Urinary bladder (tissue), 4 donors: ENCODE data around the gene IFT122. TPM values are rescaled to one million over a fixed set of nuclear protein-coding genes. Genes with fewer than 3 reads are reported as not detected.

ENCODE experiments used
- DNase-seq: peaks from one replicate; pipeline ENCODE4 v3.0.0-alpha.2; 2015; ENCODE audit errors: extremely low spot score
- H3K27ac ChIP-seq: one replicate; pipeline ENCODE4 v1.5.1; 2013; ENCODE audit warnings: low read depth, mild to moderate bottlenecking, moderate library complexity
- H3K36me3 ChIP-seq: one replicate; pipeline ENCODE4 v1.6.1; 2013; ENCODE audit warnings: mild to moderate bottlenecking, moderate library complexity; ENCODE audit not compliant: insufficient read depth
- H3K4me1 ChIP-seq: one replicate; pipeline ENCODE4 v1.6.1; 2013; ENCODE audit warnings: mild to moderate bottlenecking, moderate library complexity; ENCODE audit not compliant: insufficient read depth
- H3K4me3 ChIP-seq: one replicate; pipeline ENCODE4 v1.5.1; 2013; ENCODE audit warnings: low read depth, low read length
- WGBS: extraction: QIAGEN DNeasy Blood & Tissue Kit; methylation state at CpG from one replicate; pipeline ENCODE4 v1.1.7; 2013; 5-methylcytosine and 5-hydroxymethylcytosine counted together
- polyA plus RNA-seq: library from polyadenylated mRNA; stranded (reverse); fragments of 200-250 nt; gene quantifications from one replicate; pipeline ENCODE4 v1.2.3, GENCODE V29; 2013
- total RNA-seq: library from RNA; depleted of rRNA; stranded (reverse); fragments of >200 nt; gene quantifications from one replicate; pipeline ENCODE4 v1.2.3, GENCODE V29; 2014
- donor health status: healthy with polysubstance abuse.
- donor health status: healthy.

IFT122 gene
- total and polyA plus RNA-seq, 2 donors = 14.1 to 45.9 TPM

GRCh38 chr3:129549805-129550204, 109.8 kb downstream of the IFT122 start:
- Histone ChIP-seq H3K36me3 (no peaks in the 10 kb centered on the region), H3K27ac (no peak overlapping the region), H3K4me1 (no peaks in the 10 kb centered on the region), H3K4me3 (no peak overlapping the region)
- 79% methylated on average over 3 of the region's 3 CpGs for WGBS
- no peak for DNase-seq

- Histone ChIP-seq H3K4me1 (no peaks in the 10 kb centered on the region), H3K4me3 (no peak overlapping the region), H3K27ac (no peak overlapping the region), H3K36me3 (peaks cover 2% of the 10 kb centered on the region)
- DNase-seq = no peak
- 76% methylated on average over 10 of the region's 10 CpGs for WGBS
Observed at GRCh38 chr3:129552287-129553050, 112.4 kb downstream of the IFT122 start.

- DNase-seq = no peak
- Histone ChIP-seq H3K4me3 (no peak overlapping the region), H3K36me3 (peaks cover 2% of the 10 kb centered on the region), H3K4me1 (no peaks in the 10 kb centered on the region), H3K27ac (no peak overlapping the region)
- WGBS = 78% methylated on average over 6 of the region's 6 CpGs
Observed at GRCh38 chr3:129553171-129553570, 113.1 kb downstream of the IFT122 start.

GRCh38 chr3:129553719-129554118, 113.7 kb downstream of the IFT122 start:
- WGBS = 66% methylated on average over 15 of the region's 15 CpGs
- Histone ChIP-seq H3K36me3 (peaks cover 2% of the 10 kb centered on the region), H3K4me3 (no peak overlapping the region), H3K27ac (no peak overlapping the region), H3K4me1 (no peaks in the 10 kb centered on the region)
- DNase-seq = no peak

- peaks cover 2% of the 10 kb centered on the region for H3K36me3 ChIP-seq
- no peak for DNase-seq
- no peak overlapping the region for H3K4me3 ChIP-seq
- H3K27ac ChIP-seq = no peak overlapping the region
- WGBS = 60% methylated on average over 13 of the region's 13 CpGs
- H3K4me1 ChIP-seq = no peaks in the 10 kb centered on the region
Observed at GRCh38 chr3:129554356-129555152, 114.5 kb downstream of the IFT122 start.

GRCh38 chr3:129555153-129555550, 115.1 kb downstream of the IFT122 start:
- 67% methylated on average over 15 of the region's 15 CpGs for WGBS
- no peaks in the 10 kb centered on the region for H3K4me1 ChIP-seq
- DNase-seq = no peak
- H3K27ac ChIP-seq = no peak overlapping the region
- no peak overlapping the region for H3K4me3 ChIP-seq
- H3K36me3 ChIP-seq = peaks cover 2% of the 10 kb centered on the region

- no peak overlapping the region for H3K27ac ChIP-seq
- H3K4me1 ChIP-seq = no peaks in the 10 kb centered on the region
- 79% methylated on average over 18 of the region's 18 CpGs for WGBS
- no peak overlapping the region for H3K4me3 ChIP-seq
- no peak for DNase-seq
- H3K36me3 ChIP-seq = peaks cover 2% of the 10 kb centered on the region
Observed at GRCh38 chr3:129555616-129556357, 115.8 kb downstream of the IFT122 start.

GRCh38 chr3:129556358-129556695, 116.3 kb downstream of the IFT122 start:
- Histone ChIP-seq H3K36me3 (peaks cover 2% of the 10 kb centered on the region), H3K4me3 (no peak overlapping the region), H3K4me1 (no peaks in the 10 kb centered on the region), H3K27ac (no peak overlapping the region)
- 95% methylated on average over 15 of the region's 15 CpGs for WGBS
- no peak for DNase-seq

- 80% methylated on average over 31 of the region's 31 CpGs for WGBS
- Histone ChIP-seq H3K4me1 (no peaks in the 10 kb centered on the region), H3K4me3 (no peak overlapping the region), H3K27ac (no peak overlapping the region), H3K36me3 (peaks cover 2% of the 10 kb centered on the region)
- DNase-seq = no peak
Observed at GRCh38 chr3:129556890-129557547, 117.0 kb downstream of the IFT122 start.

GRCh38 chr3:129557548-129557894, 117.5 kb downstream of the IFT122 start:
- WGBS = 47% methylated on average over 11 of the region's 11 CpGs
- H3K36me3 ChIP-seq = peaks cover 2% of the 10 kb centered on the region
- no peak overlapping the region for H3K4me3 ChIP-seq
- no peaks in the 10 kb centered on the region for H3K4me1 ChIP-seq
- DNase-seq = no peak
- no peak overlapping the region for H3K27ac ChIP-seq

GRCh38 chr3:129558081-129558771, 118.2 kb downstream of the IFT122 start:
- H3K36me3 ChIP-seq = peaks cover 2% of the 10 kb centered on the region
- H3K4me1 ChIP-seq = no peaks in the 10 kb centered on the region
- H3K4me3 ChIP-seq = no peak overlapping the region
- 85% methylated on average over 15 of the region's 15 CpGs for WGBS
- no peak for DNase-seq
- no peak overlapping the region for H3K27ac ChIP-seq

GRCh38 chr3:129558772-129559564, 118.9 kb downstream of the IFT122 start:
- Histone ChIP-seq H3K27ac (no peak overlapping the region), H3K4me1 (no peaks in the 10 kb centered on the region), H3K4me3 (no peak overlapping the region), H3K36me3 (peaks cover 2% of the 10 kb centered on the region)
- WGBS = 82% methylated on average over 11 of the region's 11 CpGs
- DNase-seq = no peak
